Posterior vena cava (tissue), 2 donors: ENCODE measurements around the gene SLC38A3. TPM values are rescaled to one million over a fixed set of nuclear protein-coding genes. Genes with fewer than 3 reads are reported as not detected.
A peak's percentile ranks its signal among the peaks of the same experiment; 100 is the strongest.
"Not testable (repeated sequence)": the region's sequence is repeated elsewhere in the genome, so short reads cannot be mapped to it uniquely, and the experiment has no call there.

Source experiments
- DNase-seq: peaks from one replicate; pipeline ENCODE4 v3.0.0-alpha.2; 2020; ENCODE audit warnings: low spot score
- intact Hi-C, 2 donors: fragments of 100-400 bp; cut with DNase I; formaldehyde crosslinking; loops; one replicate each; pipeline versions ENCODE4 v1.14.1 to v1.14.2; 2022 to 2023
- total RNA-seq, 2 donors: library from RNA; stranded (reverse); fragmentation: NEBNext Ultra II Directional; extraction: Animal tissue kit (Norgen Biotek cat#: 25700); gene quantifications; one replicate each; pipeline ENCODE4 v1.2.1, GENCODE V29; 2021
- donor health status: DM: yes; HTN: yes; CAD: no.
- donor health status: DM: yes; HTN: yes; CAD: no.

The SLC38A3 gene
- total RNA-seq, 2 donors from 2014 or later, result 0.37 to 0.62 TPM

DNA sequence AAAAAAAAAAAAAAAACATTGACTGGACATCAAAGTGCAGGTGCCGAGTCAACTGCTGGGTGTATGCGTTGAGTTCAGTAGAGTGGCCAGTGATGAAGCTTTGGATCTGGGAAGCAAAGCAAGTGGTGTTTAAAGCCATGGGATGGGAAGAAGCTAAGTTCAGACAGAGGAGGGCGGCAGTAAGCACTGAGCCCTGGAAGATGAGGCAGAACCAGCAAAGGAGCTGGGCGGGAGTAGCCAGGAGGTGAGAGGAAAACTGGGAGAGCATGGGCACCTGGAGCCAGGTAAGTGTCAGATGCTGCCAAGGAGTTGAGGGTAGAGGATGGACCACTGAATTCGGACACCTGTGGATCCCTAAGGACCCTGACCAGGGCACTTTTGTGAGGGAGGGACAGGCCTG lies 19.6 kb downstream of the SLC38A3 start:
- intact Hi-C loops, result loop anchor here (2.0 to 5.0 kb wide), 2 partner anchors 30 to 48 kb away; no protein-coding TSS in a partner anchor
- DNase-seq, result no peak

DNA sequence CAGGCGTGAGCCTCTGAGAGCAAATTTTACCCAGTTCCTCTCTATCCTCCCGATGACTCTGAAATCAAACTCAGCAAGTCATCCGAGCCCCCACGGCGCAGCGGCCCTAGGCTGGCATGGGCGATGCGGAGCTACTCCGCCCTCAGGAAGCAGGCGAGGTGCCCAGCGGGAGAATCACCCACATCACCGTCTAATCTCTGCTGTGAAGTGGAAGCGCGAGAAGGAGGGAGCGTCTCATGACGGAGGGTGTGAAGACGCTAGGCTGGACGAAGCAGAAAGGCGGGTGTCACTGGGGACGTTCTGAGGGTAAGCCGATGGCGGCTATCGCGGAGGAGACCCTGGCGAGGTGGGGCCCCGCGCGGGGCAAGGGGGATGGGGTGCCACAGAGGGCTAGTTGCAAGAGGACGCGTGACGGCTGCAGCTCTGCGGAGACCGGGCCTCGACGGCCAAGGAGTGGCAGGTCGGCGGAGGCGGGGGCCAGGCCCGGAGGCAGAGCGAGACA lies 21.9 kb downstream of the SLC38A3 start:
- intact Hi-C loops, result loop anchor here (2.0 to 5.0 kb wide), 3 partner anchors 20 to 45 kb away; no protein-coding TSS in a partner anchor
- peak; percentile 86 for DNase-seq

DNA sequence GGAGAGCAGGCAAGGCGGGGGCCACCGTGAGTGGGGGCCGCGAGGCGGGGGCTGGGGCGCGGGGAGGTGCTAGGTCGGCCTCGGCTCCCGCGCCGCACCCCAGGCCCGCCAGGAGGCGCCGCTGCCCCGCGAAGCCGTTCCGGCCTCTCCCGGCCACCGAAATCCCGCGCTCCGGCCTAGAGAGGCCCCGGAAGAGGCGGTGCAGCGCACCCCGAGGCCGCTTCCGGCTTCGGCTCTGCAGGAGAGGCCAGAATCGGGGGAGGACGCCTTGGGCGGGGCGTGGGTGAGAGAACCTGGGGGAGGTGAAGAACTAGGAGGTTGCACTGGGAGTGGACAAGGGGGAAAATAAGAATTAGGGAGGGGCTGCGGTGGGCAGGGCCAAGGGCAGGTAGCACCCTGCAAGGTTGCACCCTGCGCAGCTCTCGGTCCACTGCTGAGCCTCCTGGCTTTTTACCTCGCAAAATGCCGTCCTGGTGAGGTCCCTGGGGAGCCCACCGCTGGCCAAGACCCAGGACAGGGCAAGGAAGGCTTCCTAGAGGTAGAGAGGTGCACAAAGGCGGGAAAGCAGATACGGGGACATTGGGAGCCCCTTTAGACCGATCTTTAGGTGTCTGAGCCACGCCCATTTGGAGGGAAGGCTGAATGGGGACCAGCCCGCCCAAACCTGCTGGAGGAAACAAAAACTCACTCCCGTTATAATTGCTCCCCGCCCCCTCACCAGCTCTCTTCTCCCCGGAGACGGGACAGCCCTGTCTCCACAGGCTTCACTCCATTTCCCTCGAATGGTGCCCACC lies 22.5 kb downstream of the SLC38A3 start:
- intact Hi-C loops, result loop anchor here (2.0 to 5.0 kb wide), 3 partner anchors 19 to 45 kb away; no protein-coding TSS in a partner anchor
- peak; percentile 97 for DNase-seq

DNA sequence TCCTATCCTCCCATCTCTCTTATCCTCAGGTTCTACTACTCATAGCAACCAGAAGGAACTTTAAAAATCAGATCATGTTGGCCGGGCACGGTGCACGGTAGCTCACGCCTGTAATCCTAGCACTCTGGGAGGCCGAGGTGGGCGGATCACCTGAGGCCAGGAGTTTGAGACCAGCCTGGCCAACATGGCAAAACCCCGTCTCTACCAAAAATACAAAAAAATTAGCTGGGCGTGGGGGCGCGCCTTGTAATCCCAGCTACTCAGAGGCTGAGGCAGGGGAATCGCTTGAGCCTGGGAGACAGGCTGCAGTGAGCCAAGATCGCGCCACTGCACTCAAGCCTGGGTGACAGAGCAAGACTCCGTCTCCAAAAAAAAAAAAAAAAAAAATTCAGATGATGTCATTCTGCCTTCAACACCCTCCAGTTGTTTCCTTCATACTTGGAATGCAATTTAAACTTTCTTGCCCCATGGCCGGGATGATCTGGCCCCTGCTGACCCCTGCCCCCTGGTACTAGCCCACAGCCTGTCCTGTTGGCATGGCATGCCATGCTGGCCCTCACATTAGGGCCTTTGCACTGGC lies 23.2 kb downstream of the SLC38A3 start:
- DNase-seq, result not testable (repeated sequence)
- intact Hi-C loops, result loop anchor here in 1 of 2 donors (5.0 kb wide), 1 partner anchor 44 kb away; no protein-coding TSS in a partner anchor

DNA sequence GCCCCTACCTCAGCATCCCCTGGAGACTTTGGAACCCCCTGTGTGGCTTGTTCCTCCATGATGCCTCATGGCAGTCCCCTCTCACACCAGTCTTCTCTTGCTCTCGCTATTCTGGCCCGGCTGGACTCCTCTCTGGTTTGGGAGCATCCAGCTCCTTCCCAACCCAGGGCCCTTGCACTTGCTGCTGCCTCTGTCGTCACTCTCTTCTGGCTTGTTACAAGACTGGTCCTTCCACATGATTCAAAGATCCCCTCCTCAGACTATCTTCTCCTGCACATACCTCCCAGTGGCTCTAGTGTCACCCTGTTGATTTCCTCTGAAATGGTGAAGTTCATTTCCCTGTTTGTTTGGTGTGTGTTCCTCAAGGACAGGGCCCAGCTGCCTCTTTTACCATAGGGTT lies 24.4 kb downstream of the SLC38A3 start:
- intact Hi-C loops, result loop anchor here in 1 of 2 donors (5.0 kb wide), 1 partner anchor 43 kb away; no protein-coding TSS in a partner anchor
- DNase-seq, result no peak

DNA sequence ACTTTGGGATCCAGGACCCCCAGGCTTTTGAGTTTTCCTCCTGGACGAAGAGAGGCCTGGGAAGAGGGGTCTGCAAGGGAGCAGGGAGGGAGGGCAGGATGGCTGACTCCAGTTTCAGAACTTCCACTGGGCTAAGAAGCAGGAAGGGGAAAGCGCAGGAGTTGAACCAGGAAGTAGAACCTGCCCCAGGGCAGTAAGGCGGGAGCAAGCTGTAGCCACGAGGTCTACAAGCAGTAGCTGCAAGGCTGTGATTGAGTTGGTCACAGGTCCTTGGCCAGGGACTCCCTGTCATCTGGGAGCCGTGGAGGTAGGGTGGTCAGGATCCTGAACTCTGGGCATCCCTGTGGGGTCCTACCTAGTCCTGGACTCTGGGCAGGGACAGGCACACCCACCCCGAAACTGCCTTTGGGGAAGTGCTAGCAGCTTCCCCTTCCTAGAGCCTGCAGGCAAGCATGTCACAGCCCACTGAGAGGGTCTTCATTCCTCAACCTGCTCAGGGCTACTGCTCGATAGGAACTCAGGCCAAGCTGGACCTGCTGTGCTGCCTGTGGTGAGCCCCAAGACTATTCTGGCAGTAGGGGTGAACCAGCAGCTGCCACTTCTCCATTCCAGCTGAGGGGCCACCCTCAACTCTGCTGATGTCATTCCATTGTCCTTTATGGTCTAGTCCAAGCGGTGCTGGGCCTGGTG lies 25.2 kb downstream of the SLC38A3 start:
- no peak for DNase-seq
- intact Hi-C loops, result no loop called here

DNA sequence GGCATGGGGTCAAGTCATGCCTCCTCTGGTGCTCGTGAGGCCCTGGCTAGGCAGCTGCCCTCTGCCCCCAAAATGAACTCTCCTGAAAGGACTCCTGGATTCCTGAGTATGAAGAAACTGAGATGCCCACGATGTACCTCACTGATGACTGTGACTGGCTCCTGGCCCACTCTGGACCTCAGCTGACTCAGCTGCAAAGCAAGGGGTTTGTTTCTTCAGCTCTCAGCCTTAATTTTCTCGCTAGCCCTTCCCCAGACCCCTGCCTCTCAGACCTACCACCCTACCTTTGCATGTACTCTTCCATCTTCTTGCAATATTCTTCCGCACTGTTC lies 25.7 kb downstream of the SLC38A3 start:
- intact Hi-C loops, result no loop called here
- DNase-seq, result no peak

DNA sequence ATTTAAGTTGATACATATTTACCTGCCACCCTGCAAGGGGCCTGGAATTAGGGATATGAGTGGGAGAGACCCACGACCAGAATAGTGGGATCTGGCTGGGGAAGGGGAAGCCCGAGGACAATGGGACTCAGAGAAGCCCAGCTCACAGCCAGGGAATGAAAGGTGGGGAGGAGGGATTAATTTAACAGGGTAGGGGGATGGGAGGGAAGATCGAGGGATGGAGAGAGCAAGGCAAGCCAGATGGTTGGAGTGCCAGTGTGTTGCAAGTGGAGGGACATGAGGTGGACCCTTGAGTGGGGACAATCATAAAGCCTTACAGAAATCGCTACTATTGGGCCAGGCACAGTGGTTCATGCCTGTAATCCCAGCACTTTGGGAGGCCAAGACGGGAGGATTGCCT lies 26.5 kb downstream of the SLC38A3 start:
- DNase-seq, result no peak
- intact Hi-C loops, result no loop called here

DNA sequence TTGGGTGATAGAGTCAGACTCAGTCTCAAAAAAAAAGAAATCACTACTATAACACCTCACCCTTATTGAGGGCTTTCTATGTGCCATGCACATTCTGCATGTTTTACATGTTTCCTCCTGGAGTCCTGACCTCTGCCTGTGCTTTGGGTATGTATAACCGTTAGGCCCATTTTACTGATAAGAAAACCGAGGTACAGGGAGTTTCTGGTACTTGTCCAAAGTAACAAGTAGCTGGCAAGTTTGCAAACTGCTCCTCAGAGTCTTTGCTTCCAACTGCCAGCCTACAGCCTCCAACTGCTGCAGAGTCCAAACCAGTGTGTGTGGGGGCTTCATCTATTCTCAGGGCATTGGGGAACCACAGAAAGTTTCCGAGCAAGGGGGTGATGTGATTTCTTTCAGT lies 27.2 kb downstream of the SLC38A3 start:
- intact Hi-C loops, result no loop called here
- DNase-seq, result no peak

DNA sequence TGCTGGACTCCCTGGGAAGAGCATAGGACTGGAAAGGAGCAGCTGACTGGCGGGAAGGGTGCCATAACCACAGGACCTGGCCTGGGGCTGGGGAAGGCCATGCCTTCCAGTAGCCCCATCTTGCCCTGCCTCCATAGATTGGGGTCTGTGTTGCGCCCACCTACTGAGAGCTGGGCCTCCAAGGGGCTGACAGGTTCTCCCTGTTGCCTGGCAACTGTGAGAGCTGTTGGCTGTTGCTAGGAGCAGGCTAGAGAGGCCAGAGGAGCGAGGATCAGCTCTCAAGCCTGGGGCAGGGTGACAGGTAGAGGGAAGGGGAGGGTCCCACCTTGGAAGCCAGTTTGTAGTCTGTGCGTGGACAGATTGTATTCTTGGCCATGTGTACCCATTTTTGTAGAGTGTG lies 28.1 kb downstream of the SLC38A3 start:
- DNase-seq, result no peak
- intact Hi-C loops, result no loop called here

DNA sequence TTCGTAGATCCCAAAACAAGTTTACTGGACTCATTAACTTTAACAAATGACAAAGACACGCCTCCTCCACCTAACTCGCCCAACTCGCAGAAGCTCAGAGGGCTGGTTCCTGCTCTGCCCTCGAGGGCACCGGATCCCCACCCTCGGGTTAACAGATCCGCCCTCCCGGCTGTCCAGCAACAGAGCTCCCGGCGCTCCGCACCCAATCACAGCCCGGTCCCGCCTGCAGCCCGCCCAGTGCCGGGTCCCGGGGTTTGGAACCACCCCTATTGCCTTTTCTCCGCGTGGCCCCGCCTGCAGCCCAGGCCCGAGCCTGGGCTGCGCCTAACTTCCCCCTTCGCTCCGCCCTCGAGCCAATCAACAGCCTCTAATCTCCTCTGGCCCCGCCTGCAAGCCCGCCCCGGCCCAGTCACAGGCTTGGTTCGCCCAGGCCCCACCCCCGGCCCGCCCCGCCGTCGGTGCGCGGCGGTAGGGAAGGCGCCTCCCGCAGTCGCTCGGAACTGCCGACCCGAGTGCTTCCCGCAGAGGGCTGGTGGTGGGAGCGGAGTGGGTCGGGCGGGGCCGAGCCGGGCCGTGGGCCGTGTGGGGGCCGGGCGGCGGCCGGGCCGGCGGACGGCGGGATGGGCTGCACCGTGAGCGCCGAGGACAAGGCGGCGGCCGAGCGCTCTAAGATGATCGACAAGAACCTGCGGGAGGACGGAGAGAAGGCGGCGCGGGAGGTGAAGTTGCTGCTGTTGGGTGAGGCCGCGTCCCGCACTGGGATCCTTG lies 30.8 kb downstream of the SLC38A3 start, which contains the start of gene GNAI2:
GNAI2 (plus strand) TSS at position 489 of the 768 bp plus-strand sequence; CDS start at position 621, 132 bp downstream.
- intact Hi-C loops, result no loop called here
- peak; percentile 99 for DNase-seq

DNA sequence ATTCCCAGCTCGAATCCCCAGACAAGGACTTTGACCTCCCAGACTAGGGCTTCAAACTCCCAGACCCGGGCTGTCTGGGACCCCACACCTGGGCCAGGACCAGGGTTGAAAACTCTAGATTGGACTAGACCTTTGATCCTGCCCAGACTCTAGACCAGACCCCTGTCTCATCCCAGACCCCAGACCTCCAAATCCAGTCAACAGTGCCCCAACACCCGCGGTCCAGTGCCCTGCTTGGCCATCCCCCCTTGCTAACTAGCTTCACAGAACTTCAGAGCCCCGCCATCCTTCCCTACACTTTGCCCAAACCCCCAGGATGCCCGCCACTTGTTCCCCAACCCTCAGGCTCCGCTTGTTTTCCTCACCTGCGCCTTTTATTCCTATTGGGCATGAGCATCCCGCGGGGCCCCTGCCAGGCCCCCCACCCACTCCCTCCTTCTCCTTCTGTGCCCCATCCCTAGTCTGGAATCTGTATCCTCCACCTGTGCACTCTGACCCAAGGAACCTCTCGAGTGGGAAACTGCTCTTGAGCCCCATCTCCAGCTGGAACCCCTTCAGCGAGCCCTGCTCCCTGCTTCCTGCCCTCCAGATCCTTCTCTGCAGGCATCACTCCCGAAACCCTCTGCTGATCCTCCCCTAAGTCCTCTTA lies 31.5 kb downstream of the SLC38A3 start:
- no peak for DNase-seq
- intact Hi-C loops, result no loop called here

DNA sequence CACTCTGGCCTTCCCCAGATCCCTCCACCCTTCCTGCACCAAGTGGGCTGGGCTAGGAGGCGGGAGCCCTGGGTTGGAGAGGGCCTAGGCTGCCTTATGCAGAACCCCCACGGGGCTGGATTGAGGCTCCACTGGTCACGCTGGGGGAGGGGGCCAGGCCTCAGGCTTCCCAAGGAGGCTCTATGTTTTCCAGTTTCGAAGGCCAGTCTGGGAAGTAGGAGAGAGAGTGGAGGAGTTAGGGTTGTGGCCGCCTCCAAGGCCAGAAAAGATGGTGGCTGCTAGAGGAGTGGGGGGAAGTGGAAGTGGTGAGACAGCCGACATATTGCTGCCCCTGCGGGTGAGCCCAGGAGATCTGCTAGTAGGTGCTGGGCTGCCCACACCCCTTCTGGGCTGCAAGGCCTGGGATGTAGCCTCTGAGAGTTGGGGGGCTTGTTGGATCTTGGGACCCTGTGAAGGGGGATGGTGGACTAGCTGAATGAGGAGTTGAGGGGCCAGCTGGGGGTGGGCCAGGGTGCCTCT lies 32.1 kb downstream of the SLC38A3 start:
- intact Hi-C loops, result no loop called here
- no peak for DNase-seq

DNA sequence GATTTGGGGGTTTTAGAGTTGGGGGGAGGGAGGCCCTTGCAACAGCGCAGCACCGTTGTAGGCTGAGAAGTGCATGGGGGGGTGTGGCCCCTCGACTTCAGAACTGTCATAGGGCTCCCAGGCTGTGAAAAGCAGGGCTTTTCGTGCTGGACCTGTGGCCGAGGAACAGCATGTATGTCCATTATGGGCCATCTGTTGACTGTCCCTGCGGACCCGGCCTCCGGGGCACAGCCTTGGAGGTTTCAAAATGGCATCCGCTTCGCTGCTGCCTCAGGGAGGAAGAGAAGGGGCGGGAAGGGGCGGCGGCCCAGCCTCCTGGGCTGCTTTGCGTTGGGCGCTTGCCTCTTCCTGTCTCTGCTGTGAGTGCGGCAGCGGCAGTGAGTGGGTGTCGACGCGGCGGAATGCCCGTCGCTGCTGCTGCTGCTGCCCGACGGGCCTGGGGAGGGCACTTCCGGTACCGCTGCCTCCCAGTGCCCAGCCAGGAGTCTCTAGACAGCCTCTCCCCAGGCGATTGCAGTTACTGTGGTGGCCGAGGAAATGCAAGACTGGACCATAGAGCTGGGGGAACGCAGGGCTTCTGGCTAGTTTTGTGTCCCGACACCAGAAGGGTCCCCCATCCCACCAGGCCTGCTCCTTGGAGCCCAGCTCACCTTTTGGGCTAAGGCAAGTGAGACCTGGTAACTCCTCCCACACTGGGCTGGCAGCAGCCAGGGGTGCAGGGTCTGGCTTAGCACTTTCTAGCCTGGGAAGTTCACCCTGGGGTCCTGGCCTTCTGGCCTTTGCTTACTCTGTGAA lies 32.9 kb downstream of the SLC38A3 start:
- intact Hi-C loops, result no loop called here
- peak; percentile 96 for DNase-seq

DNA sequence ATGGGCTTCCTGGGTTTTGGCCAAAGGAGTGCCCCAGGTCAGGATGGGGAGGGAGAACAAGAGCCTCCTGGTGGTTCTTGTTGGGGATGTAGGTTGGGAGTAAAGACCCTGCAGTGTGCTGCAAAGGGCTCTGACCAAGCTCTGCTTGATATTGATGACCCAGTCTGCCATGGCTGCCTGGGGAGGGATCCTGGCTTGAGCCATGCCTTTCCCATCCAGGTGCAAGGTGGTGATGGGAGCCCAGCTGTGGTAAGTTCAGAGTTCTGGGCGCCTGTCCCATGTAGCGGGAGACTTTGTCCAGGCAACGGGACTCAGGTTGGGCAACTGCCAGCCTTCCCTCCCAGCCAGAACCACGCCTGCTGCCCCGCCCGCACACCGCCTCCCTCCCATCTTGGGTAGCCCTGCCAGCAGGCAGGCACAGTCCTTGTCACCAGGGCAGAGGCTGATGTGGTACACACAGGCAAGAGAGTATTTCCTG lies 33.5 kb downstream of the SLC38A3 start:
- intact Hi-C loops, result no loop called here
- peak; percentile 93 for DNase-seq

DNA sequence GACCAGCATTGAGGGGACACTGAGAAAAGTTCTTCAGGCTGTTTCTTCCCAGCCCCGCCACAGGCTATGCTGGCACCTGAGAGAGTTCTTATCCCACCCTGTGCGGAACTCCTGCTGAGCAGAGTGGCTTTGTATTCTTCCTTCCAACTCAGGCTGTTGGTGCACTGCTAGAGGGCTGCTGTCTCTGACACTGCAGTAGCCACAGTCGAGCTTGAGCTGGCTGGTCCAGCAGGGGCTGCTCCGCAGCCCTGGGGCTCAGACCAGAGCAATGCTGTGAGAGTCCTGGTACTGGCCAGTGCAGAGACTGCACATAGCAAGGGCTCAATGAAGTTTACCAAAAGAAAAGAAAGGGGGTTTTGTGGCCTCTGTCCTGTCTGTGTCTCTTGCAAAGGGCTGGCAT lies 34.6 kb downstream of the SLC38A3 start:
- no peak for DNase-seq
- intact Hi-C loops, result no loop called here

DNA sequence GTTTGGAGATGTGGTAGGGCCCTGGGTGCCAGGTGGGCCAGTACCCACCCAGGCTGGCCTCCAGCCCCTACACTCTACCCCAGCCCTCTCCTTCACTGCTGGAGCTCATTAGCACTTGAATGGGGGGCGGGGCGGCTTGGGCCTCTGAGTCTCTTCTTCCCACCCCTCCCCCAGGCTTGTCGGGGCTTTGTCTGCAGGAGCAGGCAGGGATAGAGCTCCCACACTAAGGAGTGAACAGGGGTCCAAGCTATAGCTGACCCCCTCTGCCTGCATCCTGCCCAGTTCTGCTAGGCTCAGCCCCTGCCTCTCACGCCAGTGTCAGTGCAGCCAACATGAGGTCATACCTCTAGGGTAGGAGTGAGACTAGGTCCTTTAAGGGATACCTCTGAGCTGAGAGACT lies 36.1 kb downstream of the SLC38A3 start:
- no peak for DNase-seq

More for the DNA sequence above, 36.1 kb downstream of the SLC38A3 start:
- intact Hi-C loops, result no loop called here
